ENCODE results near the gene ART4.

ART4 gene

GRCh38 chr12:14779834-14780233, 63.5 kb downstream of the ART4 start:
- Histone ChIP-seq H3K4me1 (ENCODE audit: insufficient read depth, low read length, severe bottlenecking) (peaks cover 38% of the 10 kb centered on the region), H3K27me3 (ENCODE audit: insufficient read depth, low read length) (no peaks in the 10 kb centered on the region), H2AFZ (ENCODE audit: low read length) (no peak overlapping the region), H3K9me2 (ENCODE audit: low read depth, low read length) (no peaks in the 10 kb centered on the region), H3K4me2 (ENCODE audit: low read length) (no peak overlapping the region), H3K4me3 (ENCODE audit: low read depth, low read length, poor library complexity, severe bottlenecking) (no peak overlapping the region), H3K79me2 (ENCODE audit: insufficient read depth, low read length) (no peaks in the 10 kb centered on the region), H3K36me3 (ENCODE audit: insufficient read depth, low read length) (peaks cover under 1% of the 10 kb centered on the region; the same call in 1 of the 2 replicates), H3K9ac (ENCODE audit: low read length) (no peak overlapping the region), H3F3A (ENCODE audit: insufficient read depth, low read length) (no peaks in the 10 kb centered on the region), H4K20me1 (ENCODE audit: insufficient read depth, low read length) (no peaks in the 10 kb centered on the region), H3K9me3 (ENCODE audit: low read length) (no peaks in the 10 kb centered on the region), H3K27ac (ENCODE audit: low read depth, low read length, poor library complexity, severe bottlenecking) (no peak overlapping the region)
- TF ChIP-seq EZH2 (IDR thresholded peaks at IDR 0.05; ENCODE audit: borderline replicate concordance, low read length) = no peak
- TF ChIP-seq CTCF (IDR thresholded peaks at IDR 0.05; ENCODE audit: low read length) = no peak

- Histone ChIP-seq H3K9me2 (ENCODE audit: low read depth, low read length) (no peaks in the 10 kb centered on the region), H3K27me3 (ENCODE audit: insufficient read depth, low read length) (no peaks in the 10 kb centered on the region), H3K9me3 (ENCODE audit: low read length) (no peaks in the 10 kb centered on the region), H4K20me1 (ENCODE audit: insufficient read depth, low read length) (no peaks in the 10 kb centered on the region), H3K36me3 (ENCODE audit: insufficient read depth, low read length) (no peaks in the 10 kb centered on the region), H3F3A (ENCODE audit: insufficient read depth, low read length) (no peaks in the 10 kb centered on the region), H3K4me1 (ENCODE audit: insufficient read depth, low read length, severe bottlenecking) (peaks cover 40% of the 10 kb centered on the region), H3K4me2 (ENCODE audit: low read length) (no peak overlapping the region), H2AFZ (ENCODE audit: low read length) (no peak overlapping the region), H3K9ac (ENCODE audit: low read length) (no peak overlapping the region), H3K79me2 (ENCODE audit: insufficient read depth, low read length) (no peaks in the 10 kb centered on the region), H3K4me3 (ENCODE audit: low read depth, low read length, poor library complexity, severe bottlenecking) (no peak overlapping the region), H3K27ac (ENCODE audit: low read depth, low read length, poor library complexity, severe bottlenecking) (no peak overlapping the region)
- TF ChIP-seq CTCF (IDR thresholded peaks at IDR 0.05; ENCODE audit: low read length) = no peak
Observed at GRCh38 chr12:14777271-14777670, 66.1 kb downstream of the ART4 start.

GRCh38 chr12:14776236-14776961, 66.9 kb downstream of the ART4 start:
- TF ChIP-seq EZH2 (IDR thresholded peaks at IDR 0.05; ENCODE audit: borderline replicate concordance, low read length) (no peak), CTCF (IDR thresholded peaks at IDR 0.05; ENCODE audit: low read length) (peak; percentile 54)
- H3K4me3 ChIP-seq (ENCODE audit: low read depth, low read length, poor library complexity, severe bottlenecking) = peak overlapping the region; percentile 78
- H3K79me2 ChIP-seq (ENCODE audit: insufficient read depth, low read length) = no peaks in the 10 kb centered on the region
- peak overlapping the region; percentile 65 for H3K27ac ChIP-seq (ENCODE audit: low read depth, low read length, poor library complexity, severe bottlenecking)
- H3K4me2 ChIP-seq (ENCODE audit: low read length) = peak overlapping the region; percentile 93
- H3K27me3 ChIP-seq (ENCODE audit: insufficient read depth, low read length) = no peaks in the 10 kb centered on the region
- H3K9ac ChIP-seq (ENCODE audit: low read length) = no peak overlapping the region; the same call in 1 of the 2 replicates
- no peak overlapping the region for H2AFZ ChIP-seq (ENCODE audit: low read length)
- peaks cover 49% of the 10 kb centered on the region for H3K4me1 ChIP-seq (ENCODE audit: insufficient read depth, low read length, severe bottlenecking)
- no peaks in the 10 kb centered on the region for H4K20me1 ChIP-seq (ENCODE audit: insufficient read depth, low read length)
- no peaks in the 10 kb centered on the region for H3K9me2 ChIP-seq (ENCODE audit: low read depth, low read length)
- no peaks in the 10 kb centered on the region for H3K9me3 ChIP-seq (ENCODE audit: low read length)
- H3F3A ChIP-seq (ENCODE audit: insufficient read depth, low read length) = no peaks in the 10 kb centered on the region
- H3K36me3 ChIP-seq (ENCODE audit: insufficient read depth, low read length) = no peaks in the 10 kb centered on the region
